GM19239 (cell line): ENCODE measurements around the gene NDUFB6.
"Not testable (repeated sequence)": the region's sequence is repeated elsewhere in the genome, so short reads cannot be mapped to it uniquely, and the experiment has no call there.

ENCODE experiments used
- DNase-seq: peaks from one replicate; pipeline ENCODE4 v3.0.0; 2011; ENCODE audit warnings: low spot score; ENCODE audit not compliant: insufficient read length
- FAIRE-seq: peaks from 2 replicates; lab custom pipeline; 2011; peaks lifted over from hg19 to GRCh38; lab: Jason Lieb, UNC

Gene NDUFB6

DNA sequence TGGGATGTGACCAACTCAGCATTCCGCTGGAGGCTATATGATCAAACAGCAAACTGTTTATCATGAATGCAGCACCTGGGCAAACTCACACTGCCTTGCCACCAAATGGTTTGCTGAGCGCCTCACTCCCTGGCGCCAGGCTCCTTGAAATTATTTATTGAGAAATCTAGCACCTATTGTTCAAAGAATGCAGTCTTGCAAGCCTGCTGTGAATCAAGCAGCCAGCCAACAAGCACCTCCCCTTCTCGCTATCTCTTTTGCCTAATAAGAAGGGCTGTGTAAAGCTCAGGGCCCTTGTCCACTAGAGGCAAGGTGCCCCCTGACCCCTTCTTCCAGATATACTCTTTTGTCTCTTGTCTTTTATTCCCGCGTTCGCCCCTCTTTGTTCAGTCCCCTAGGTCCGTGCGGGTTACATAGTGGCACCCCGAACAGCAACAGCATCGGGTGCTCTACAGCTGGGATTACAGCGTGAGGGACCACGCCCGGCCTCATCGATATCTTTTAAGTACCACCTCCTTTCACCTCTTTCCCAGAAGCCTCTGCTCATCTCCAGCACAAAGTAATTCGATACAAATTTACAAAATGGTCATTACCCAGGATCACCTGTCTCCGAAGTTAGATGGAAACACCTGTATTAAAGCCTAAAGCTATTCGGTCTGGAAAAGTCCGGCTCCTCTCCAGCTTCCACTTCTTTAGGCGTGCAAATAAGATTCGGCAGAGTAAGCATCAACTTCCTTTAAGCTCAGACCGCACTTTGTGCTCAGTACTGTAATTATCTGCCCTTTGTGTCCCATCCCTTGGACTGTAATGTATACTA is 47.9 kb downstream of the NDUFB6 start:
- FAIRE-seq (peak; percentile 21), DNase-seq (no peak)

DNA sequence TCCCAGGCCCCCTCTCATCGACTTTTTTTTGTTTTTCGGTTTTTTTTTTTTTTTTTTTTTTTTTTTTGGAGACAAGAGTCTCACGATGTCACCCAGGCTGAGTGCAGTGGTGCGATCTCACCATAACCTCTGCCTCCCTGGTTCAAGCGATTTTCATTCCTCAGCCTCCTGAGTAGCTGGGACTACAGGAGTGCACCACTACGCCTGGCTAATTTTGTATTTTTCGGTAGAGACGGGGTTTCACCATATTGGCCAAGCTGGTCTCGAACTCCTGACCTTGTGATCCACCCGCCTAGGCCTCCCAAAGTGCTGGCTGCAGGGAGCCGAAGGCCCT is 48.4 kb downstream of the NDUFB6 start:
- FAIRE-seq, DNase-seq: not testable (repeated sequence)

DNA sequence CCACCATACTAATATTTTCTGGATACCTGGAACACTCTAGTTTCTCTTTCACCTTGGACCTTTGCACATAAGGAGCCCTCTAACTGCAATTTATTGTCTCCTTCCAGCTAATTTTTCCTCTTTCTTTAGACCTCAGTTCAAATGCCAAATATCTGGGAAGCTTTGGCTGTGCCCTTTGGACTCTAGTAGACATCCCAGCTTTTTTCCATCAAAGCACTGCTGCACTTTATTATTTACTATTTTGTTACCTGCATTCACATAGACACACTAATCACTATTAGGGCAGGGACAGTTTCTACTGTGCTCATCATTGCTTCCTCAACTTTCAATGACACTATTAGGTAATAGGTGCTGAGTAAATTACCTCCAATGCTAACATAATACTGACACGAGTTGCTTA is 49.0 kb downstream of the NDUFB6 start:
- FAIRE-seq: no peak

DNA sequence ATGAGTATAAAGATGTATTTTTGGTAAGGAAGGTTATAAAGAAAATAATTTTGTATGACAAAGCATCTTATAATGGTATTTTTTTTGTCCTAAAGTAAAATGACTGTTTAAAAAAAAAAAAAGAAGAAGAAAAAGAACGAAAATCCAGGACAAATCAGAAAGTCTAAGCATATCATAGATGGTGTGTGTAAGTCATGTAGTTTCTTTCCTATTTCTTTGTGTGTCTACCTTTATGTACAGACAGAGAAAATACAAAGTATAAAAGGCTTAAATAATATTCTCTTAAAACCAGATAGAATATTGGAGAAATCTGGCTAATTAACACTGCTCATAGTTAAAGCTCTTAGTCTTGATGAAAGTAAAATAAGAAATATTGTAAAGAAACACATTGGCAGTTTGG is 54.7 kb downstream of the NDUFB6 start:
- DNase-seq: no peak
- no peak for FAIRE-seq

More for the DNA sequence above, 49.0 kb downstream of the NDUFB6 start:
- no peak for DNase-seq

DNA sequence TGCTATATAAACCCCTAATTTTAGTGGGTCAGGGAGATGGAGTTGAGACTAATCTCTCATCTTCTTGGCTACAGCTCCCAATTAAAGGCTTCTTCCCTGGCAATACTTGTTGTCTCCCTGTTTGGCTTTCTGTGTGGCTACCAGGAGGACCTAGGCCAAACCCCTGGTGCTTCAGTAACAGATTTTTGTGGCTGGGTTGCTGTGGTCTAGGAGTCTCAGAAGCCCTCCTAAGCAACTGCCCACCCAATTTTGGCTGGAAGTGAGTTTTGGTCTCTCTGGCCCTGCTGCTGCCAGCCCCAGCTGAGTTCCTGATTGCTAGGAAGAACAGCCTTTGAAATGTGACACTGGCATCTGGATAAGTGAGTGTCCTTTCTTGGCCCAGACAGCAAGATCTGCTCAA is 56.7 kb downstream of the NDUFB6 start:
- DNase-seq (no peak), FAIRE-seq (no peak)

DNA sequence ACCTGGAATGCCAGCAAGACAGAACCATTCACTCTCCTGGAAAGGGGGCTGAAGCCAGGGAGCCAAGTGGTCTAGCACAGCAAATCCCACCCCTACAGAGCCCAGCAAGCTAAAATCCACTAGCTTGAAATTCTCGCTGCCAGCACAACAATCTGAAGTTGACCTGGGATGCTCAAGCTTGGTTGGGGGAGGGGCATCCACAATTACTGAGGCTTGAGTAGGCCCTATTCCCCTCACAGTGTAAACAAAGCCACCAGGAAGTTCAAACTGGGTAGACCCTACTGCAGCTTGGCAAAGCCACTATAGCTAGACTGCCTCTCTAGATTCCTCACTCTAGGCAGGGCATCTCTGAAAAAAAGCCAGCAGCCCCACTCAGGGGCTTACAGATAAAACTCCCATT is 64.2 kb downstream of the NDUFB6 start:
- no peak for DNase-seq
- FAIRE-seq: no peak

DNA sequence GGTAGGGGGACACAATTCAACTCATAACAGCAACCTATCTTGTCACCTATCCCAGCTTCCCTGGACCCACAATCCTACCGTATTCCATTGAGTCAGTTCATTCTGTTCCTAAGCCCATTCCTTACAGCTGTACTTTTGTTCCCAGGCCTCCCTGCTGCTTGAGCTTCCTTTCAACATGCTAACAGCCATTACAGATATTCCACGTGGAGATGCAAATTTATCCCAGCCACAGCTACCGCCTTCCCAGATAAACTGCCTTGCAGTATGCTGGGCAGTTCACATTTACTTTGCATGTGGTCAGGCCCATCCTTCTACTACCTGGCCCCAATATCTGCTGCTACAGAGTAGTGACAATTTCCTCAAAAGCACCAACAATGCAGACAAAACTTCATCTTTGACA is 70.0 kb downstream of the NDUFB6 start:
- FAIRE-seq (no peak), DNase-seq (no peak)
